Measurements from ENCODE around the gene DAP.

- no peak for TF ChIP-seq SP4 (CRISPR knock-in tag; IDR thresholded peaks at IDR 0.05)
- no peak for TF ChIP-seq HBP1 (CRISPR knock-in tag; IDR thresholded peaks at IDR 0.05; ENCODE audit: low read depth)
- TF ChIP-seq KDM2A (CRISPR knock-in tag; IDR thresholded peaks at IDR 0.05; ENCODE audit: borderline replicate concordance, low read depth): no peak
- TF ChIP-seq SP5 (CRISPR knock-in tag; IDR thresholded peaks at IDR 0.05; ENCODE audit: borderline replicate concordance, low read depth): no peak
- no peak for TF ChIP-seq SNAPC4 (CRISPR knock-in tag; IDR thresholded peaks at IDR 0.05)
- TF ChIP-seq ZNF121 (CRISPR knock-in tag; IDR thresholded peaks at IDR 0.05): no peak
- TF ChIP-seq FOXK2 (IDR thresholded peaks at IDR 0.05): no peak
- TF ChIP-seq SATB2 (CRISPR knock-in tag; IDR thresholded peaks at IDR 0.05): no peak
- TF ChIP-seq POLR2A (IDR thresholded peaks at IDR 0.05; ENCODE audit: insufficient read depth in 1 of 2, low read depth in 2 of 2, low read length in 2 of 2): no peak
- no peak for TF ChIP-seq MAX (IDR thresholded peaks at IDR 0.05)
Observed at GRCh38 chr5:10662083-10662482, 99.0 kb downstream of the DAP start.

Data from HepG2 (cell line).